Esophagus squamous epithelium (tissue), 5 donors: Measurements from ENCODE around the gene ATG4B. TPM values are rescaled to one million over a fixed set of nuclear protein-coding genes. Genes with fewer than 3 reads are reported as not detected.
"Not testable (repeated sequence)": the region's sequence is repeated elsewhere in the genome, so short reads cannot be mapped to it uniquely, and the experiment has no call there.

ENCODE experiments used
- DNase-seq: peaks from one replicate; lab custom pipeline; 2025; lab: John Stamatoyannopoulos, UW
- H3K27ac ChIP-seq, 4 donors: fragments of 200-600 bp; sonication (generic); one replicate each; pipeline ENCODE4 v1.5.1; 2016 to 2019; ENCODE audit warnings: mild to moderate bottlenecking in 1 of 4
- H3K27me3 ChIP-seq, 4 donors: fragments of 200-600 bp; sonication (generic); 1 replicate in 3 of 4; 2 replicates in 1 of 4; pipeline versions ENCODE4 v1.5.1 to v1.6.0; 2017 to 2021; ENCODE audit warnings: antibody characterized with exemption in 1 of 4
- H3K36me3 ChIP-seq, 3 donors: fragments of 200-600 bp; sonication (generic); one replicate each; pipeline ENCODE4 v1.5.1; 2016 to 2019
- H3K4me1 ChIP-seq, 3 donors: fragments of 200-600 bp; sonication (generic); one replicate each; pipeline ENCODE4 v1.5.1; 2017 to 2019
- H3K4me3 ChIP-seq, 4 donors: fragments of 200-600 bp; sonication (generic); 1 replicate in 3 of 4; 2 replicates in 1 of 4; pipeline ENCODE4 v1.5.1; 2016 to 2019; ENCODE audit warnings: mild to moderate bottlenecking in 2 of 4, moderate library complexity in 1 of 4
- H3K9me3 ChIP-seq, 3 donors: fragments of 200-600 bp; sonication (generic); one replicate each; pipeline ENCODE4 v1.5.1; 2016 to 2019
- POLR2A ChIP-seq, 4 donors: fragments of 450-650 bp; IDR thresholded peaks; one replicate each; pipeline ENCODE4 v1.6.1; 2017; ENCODE audit warnings: antibody characterized with exemption in 4 of 4, mild to moderate bottlenecking in 4 of 4, moderate library complexity in 3 of 4
- WGBS, 2 donors: methylation state at CpG; one replicate each; pipeline ENCODE4 v1.1.5; 2018; 5-methylcytosine and 5-hydroxymethylcytosine counted together
- intact Hi-C: fragments of 100-400 bp; cut with DNase I; formaldehyde crosslinking; loops from one replicate; pipeline ENCODE4 v1.15.0; 2022
- total RNA-seq, 4 donors: library from RNA; depleted of rRNA; stranded (reverse); fragments of >200 nt; gene quantifications; one replicate each; pipeline ENCODE4 v1.1.0, GENCODE V29; 2016
- TF ChIP-seq, protein P1 (sequence below), 6 experiments: fragments of 450-650 bp in 4 of 6; fragments of 200-600 bp in 2 of 6; sonication (generic) in 2 of 6; IDR thresholded peaks; one replicate each; pipeline ENCODE4 v1.5.1; 2016 to 2019; ENCODE audit warnings: antibody characterized with exemption in 6 of 6, mild to moderate bottlenecking in 4 of 6, moderate library complexity in 4 of 6
- donor health status: DM: yes; HTN: yes; CAD: no.

The ATG4B gene
- total RNA-seq, 4 donors from 2014 or later, result 33.0 to 60.9 (median 45.6) TPM

DNA sequence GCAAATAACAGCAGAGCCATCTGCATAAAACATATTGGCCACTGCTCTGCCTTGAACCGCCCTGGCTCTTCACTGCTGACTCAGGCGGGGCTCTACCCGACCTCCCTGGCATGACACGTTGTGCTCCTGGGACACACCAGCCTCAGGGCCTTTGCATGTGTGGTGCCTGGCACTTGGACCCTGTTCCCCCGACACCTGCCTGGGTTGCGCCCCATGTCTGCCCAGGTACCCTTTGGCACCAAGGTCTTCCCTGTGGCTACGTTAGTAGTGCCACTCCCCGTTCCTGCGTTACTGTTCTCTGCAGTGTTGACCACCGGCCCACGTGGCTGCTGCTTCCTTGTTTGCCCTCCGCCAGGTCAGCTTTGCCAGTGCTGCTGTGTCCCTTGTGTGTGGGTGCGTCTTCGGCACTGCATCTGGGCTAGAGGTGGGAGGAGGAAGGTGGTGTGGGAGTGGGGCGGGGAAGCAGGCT, 20.3 kb downstream of the ATG4B start:
- intact Hi-C loops, result no loop called here
- 74 to 90% methylated on average over 2 to 5 of the region's 15 CpGs for WGBS, 2 donors
- no peak for DNase-seq

DNA sequence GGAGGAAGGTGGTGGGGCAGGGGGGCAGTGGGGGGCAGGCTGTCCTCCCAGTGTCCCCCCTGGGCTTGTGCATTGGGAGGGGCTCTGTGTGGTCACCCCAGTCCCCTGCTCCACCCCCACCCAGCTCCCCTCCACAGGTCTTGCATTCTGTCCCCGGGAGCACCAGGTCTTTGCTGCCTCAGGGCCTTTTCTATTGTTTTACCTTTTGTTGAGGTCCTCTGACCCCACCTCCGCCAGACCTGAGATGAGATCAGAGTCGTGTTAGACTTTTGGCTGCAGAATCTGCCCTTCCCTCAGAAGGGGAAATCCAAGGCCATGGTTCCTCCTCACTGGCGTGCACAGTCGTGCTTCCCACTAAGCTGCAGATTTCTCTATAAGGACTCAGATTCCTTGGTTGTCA, 20.8 kb downstream of the ATG4B start:
- Histone ChIP-seq H3K4me1 (peaks cover 0 to 7% (median 3%) of the 10 kb centered on the region in 3 donors), H3K27ac (no peak overlapping the region), H3K36me3 (peaks cover 31 to 96% (median 41%) of the 10 kb centered on the region in 3 donors), H3K27me3 (no peaks in the 10 kb centered on the region), H3K9me3 (no peaks in the 10 kb centered on the region), H3K4me3 (no peak overlapping the region)
- no peak for DNase-seq
- TF ChIP-seq, protein P1, sequence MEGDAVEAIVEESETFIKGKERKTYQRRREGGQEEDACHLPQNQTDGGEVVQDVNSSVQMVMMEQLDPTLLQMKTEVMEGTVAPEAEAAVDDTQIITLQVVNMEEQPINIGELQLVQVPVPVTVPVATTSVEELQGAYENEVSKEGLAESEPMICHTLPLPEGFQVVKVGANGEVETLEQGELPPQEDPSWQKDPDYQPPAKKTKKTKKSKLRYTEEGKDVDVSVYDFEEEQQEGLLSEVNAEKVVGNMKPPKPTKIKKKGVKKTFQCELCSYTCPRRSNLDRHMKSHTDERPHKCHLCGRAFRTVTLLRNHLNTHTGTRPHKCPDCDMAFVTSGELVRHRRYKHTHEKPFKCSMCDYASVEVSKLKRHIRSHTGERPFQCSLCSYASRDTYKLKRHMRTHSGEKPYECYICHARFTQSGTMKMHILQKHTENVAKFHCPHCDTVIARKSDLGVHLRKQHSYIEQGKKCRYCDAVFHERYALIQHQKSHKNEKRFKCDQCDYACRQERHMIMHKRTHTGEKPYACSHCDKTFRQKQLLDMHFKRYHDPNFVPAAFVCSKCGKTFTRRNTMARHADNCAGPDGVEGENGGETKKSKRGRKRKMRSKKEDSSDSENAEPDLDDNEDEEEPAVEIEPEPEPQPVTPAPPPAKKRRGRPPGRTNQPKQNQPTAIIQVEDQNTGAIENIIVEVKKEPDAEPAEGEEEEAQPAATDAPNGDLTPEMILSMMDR (IDR thresholded peaks at IDR 0.05), result no peak
- TF ChIP-seq POLR2A (IDR thresholded peaks at IDR 0.05), result no peak
- 38 to 40% methylated on average over 2 to 5 of the region's 5 CpGs for WGBS, 2 donors
- intact Hi-C loops, result no loop called here

More for the DNA sequence above, 20.3 kb downstream of the ATG4B start:
- TF ChIP-seq, protein P1 (IDR thresholded peaks at IDR 0.05), result no peak
- TF ChIP-seq POLR2A (IDR thresholded peaks at IDR 0.05), result no peak
- no peaks in the 10 kb centered on the region for H3K27me3 ChIP-seq
- H3K4me1 ChIP-seq, result peaks cover 0 to 7% (median 3%) of the 10 kb centered on the region in 3 donors
- peaks cover 34 to 100% (median 41%) of the 10 kb centered on the region in 3 donors for H3K36me3 ChIP-seq
- H3K4me3 ChIP-seq, result no peak overlapping the region
- H3K27ac ChIP-seq, result no peak overlapping the region
- H3K9me3 ChIP-seq, result no peaks in the 10 kb centered on the region

GRCh38 chr2:241659150-241659739, 21.8 kb downstream of the ATG4B start:
- Histone ChIP-seq H3K36me3 (peaks cover 28 to 87% (median 41%) of the 10 kb centered on the region in 3 donors), H3K9me3 (no peaks in the 10 kb centered on the region), H3K27ac (no peak overlapping the region), H3K4me3 (no peak overlapping the region), H3K4me1 (peaks cover 0 to 7% (median 3%) of the 10 kb centered on the region in 3 donors), H3K27me3 (no peaks in the 10 kb centered on the region)
- intact Hi-C loops, result no loop called here
- no peak for TF ChIP-seq POLR2A (IDR thresholded peaks at IDR 0.05)
- TF ChIP-seq, protein P1 (IDR thresholded peaks at IDR 0.05), result peak in 4 of 6 experiments; percentile 51 to 70 (median 53)
- 51 to 61% methylated on average over 18 to 24 of the region's 26 CpGs for WGBS, 2 donors
- DNase-seq, result no peak

GRCh38 chr2:241660593-241661213, 23.2 kb downstream of the ATG4B start:
- Histone ChIP-seq H3K4me1 (peaks cover 0 to 18% (median 3%) of the 10 kb centered on the region in 3 donors), H3K36me3 (peaks cover 14 to 72% (median 31%) of the 10 kb centered on the region in 3 donors), H3K27ac (no peak overlapping the region), H3K4me3 (no peak overlapping the region), H3K9me3 (no peaks in the 10 kb centered on the region), H3K27me3 (no peaks in the 10 kb centered on the region)
- intact Hi-C loops, result no loop called here
- DNase-seq, result no peak
- WGBS, 2 donors, result 93 to 98% methylated on average over 5 to 8 of the region's 14 CpGs
- TF ChIP-seq, protein P1 (IDR thresholded peaks at IDR 0.05), result no peak
- no peak for TF ChIP-seq POLR2A (IDR thresholded peaks at IDR 0.05)

DNA sequence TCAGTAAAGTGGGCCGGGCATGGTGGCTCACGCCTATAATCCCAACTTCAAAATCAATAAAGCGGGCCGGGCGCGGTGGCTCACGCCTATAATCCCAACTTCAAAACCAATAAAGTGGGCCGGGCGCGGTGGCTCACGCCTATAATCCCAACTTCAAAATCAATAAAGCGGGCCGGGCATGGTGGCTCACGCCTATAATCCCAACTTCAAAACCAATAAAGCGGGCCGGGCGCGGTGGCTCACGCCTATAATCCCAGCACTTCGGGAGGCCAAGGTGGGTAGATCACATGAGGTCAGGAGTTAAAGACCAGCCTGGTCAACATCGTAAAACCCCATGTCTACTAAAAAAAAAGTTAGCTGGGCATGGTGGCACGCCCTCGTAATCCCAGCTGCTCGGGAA, 25.2 kb downstream of the ATG4B start:
- Histone ChIP-seq H3K4me1 (peaks cover 0 to 18% (median 3%) of the 10 kb centered on the region in 3 donors), H3K36me3 (peaks cover 22 to 72% (median 23%) of the 10 kb centered on the region in 3 donors)
- H3K4me3 ChIP-seq, intact Hi-C loops, H3K27me3 ChIP-seq, H3K9me3 ChIP-seq, DNase-seq, H3K27ac ChIP-seq: not testable (repeated sequence)
- WGBS, 2 donors, result 86 to 87% methylated on average over 16 to 23 of the region's 24 CpGs
